IMR-90 (cell line): ENCODE results near the gene FGF12. TPM values are rescaled to one million over a fixed set of nuclear protein-coding genes. Genes with fewer than 3 reads are reported as not detected.

Source experiments
- ATAC-seq: fragments of 200-7000 bp; cut with Tn5 transposase; 2 replicates; pipeline ENCODE4 v1.9.1; 2020; ENCODE audit warnings: low read depth, mild to moderate bottlenecking, moderate library complexity
- BruUV-seq: library from RNA; stranded (reverse); fragments of 400-500 nt; replicated peaks from 2 replicates; lab custom pipeline; 2021; lab: Mats Ljungman, UMichigan
- CTCF ChIA-PET: fragments of 300-600 bp; formaldehyde crosslinking; extraction: SDS; loops from one replicate; lab custom pipeline; 2021; ENCODE audit warnings: antibody characterized with exemption; lab: Yijun Ruan, JAX
- POLR2A ChIA-PET: fragments of 300-600 bp; sonication (Branson Sonifier 250); formaldehyde crosslinking; loops from one replicate; lab custom pipeline; 2022; ENCODE audit warnings: antibody characterized with exemption; ENCODE audit not compliant: unreplicated experiment; lab: Charles Lee
- DNase-seq: peaks from one replicate; pipeline ENCODE4 v3.0.0; 2013
- H2AFZ ChIP-seq: replicated peaks from 2 replicates; pipeline ENCODE3; 2013; ENCODE audit warnings: low read length, mild to moderate bottlenecking; ENCODE audit not compliant: poor library complexity
- H2AK5ac ChIP-seq: 2 replicates; pipeline ENCODE4 v1.6.1; 2013; ENCODE audit warnings: low read depth, low read length, inconsistent platforms
- H2AK9ac ChIP-seq: replicated peaks from 2 replicates; pipeline ENCODE3; 2013; ENCODE audit warnings: mild to moderate bottlenecking, low read depth, low read length, moderate library complexity; ENCODE audit not compliant: poor library complexity
- H2BK120ac ChIP-seq: 2 replicates; pipeline ENCODE4 v1.6.1; 2013; ENCODE audit warnings: low read depth, low read length, inconsistent platforms
- H2BK15ac ChIP-seq: 3 replicates; pipeline ENCODE4 v1.6.1; 2013; ENCODE audit warnings: low read depth, low read length, inconsistent platforms
- H2BK20ac ChIP-seq: 2 replicates; pipeline ENCODE4 v1.6.1; 2013; ENCODE audit warnings: low read depth, mild to moderate bottlenecking, inconsistent platforms, low read length, moderate library complexity
- H2BK5ac ChIP-seq: 2 replicates; pipeline ENCODE4 v1.6.1; 2013; ENCODE audit warnings: mild to moderate bottlenecking, low read depth, low read length, inconsistent platforms; ENCODE audit not compliant: poor library complexity, severe bottlenecking
- H3K14ac ChIP-seq: replicated peaks from 2 replicates; pipeline ENCODE4 v1.6.1; 2013; ENCODE audit warnings: low read depth, low read length, inconsistent platforms
- H3K18ac ChIP-seq: 2 replicates; pipeline ENCODE4 v1.6.1; 2013; ENCODE audit warnings: low read depth, low read length, control low read depth
- H3K23ac ChIP-seq: 2 replicates; pipeline ENCODE4 v1.6.1; 2013; ENCODE audit warnings: low read depth, low read length, inconsistent platforms
- H3K27ac ChIP-seq: 2 replicates; pipeline ENCODE4 v1.5.1; 2013; ENCODE audit warnings: mild to moderate bottlenecking, control low read depth, low read length; ENCODE audit not compliant: insufficient read depth
- H3K27me3 ChIP-seq: 2 replicates; pipeline ENCODE4 v1.6.1; 2013; ENCODE audit warnings: low read length; ENCODE audit not compliant: control insufficient read depth, insufficient read depth
- H3K36me3 ChIP-seq: 2 replicates; pipeline ENCODE4 v1.6.1; 2013; ENCODE audit warnings: low read length, mixed read lengths; ENCODE audit not compliant: control insufficient read depth, insufficient read depth
- H3K4ac ChIP-seq: 2 replicates; pipeline ENCODE4 v1.6.1; 2013; ENCODE audit warnings: low read depth, low read length, inconsistent platforms
- H3K4me1 ChIP-seq: 2 replicates; pipeline ENCODE4 v1.6.1; 2013; ENCODE audit warnings: low read length, mixed read lengths; ENCODE audit not compliant: control insufficient read depth, insufficient read depth
- H3K4me2 ChIP-seq: 2 replicates; pipeline ENCODE4 v1.6.1; 2013; ENCODE audit warnings: low read depth, mild to moderate bottlenecking, control low read depth, low read length, moderate library complexity
- H3K4me3 ChIP-seq: 2 replicates; pipeline ENCODE4 v1.5.1; 2013; ENCODE audit warnings: low read depth, mild to moderate bottlenecking, control low read depth, low read length, moderate library complexity; ENCODE audit not compliant: insufficient read depth
- H3K56ac ChIP-seq: 2 replicates; pipeline ENCODE4 v1.6.1; 2013; ENCODE audit warnings: low read length, inconsistent platforms; ENCODE audit not compliant: insufficient read depth; ENCODE audit errors: extremely low read depth
- H3K79me1 ChIP-seq, 2 experiments: 2 replicates each; pipeline ENCODE4 v1.6.1; 2013; ENCODE audit warnings: low read length in 2 of 2, inconsistent platforms in 1 of 2, low read depth in 1 of 2
- H3K9ac ChIP-seq: 2 replicates; pipeline ENCODE4 v1.6.1; 2013; ENCODE audit warnings: low read depth, low read length, control low read depth
- H3K9me1 ChIP-seq: 2 replicates; pipeline ENCODE4 v1.6.1; 2013; ENCODE audit warnings: low read length, inconsistent platforms; ENCODE audit not compliant: insufficient read depth
- H3K9me3 ChIP-seq: 2 replicates; pipeline ENCODE4 v1.6.1; 2013; ENCODE audit warnings: low read length; ENCODE audit not compliant: control insufficient read depth, insufficient read depth
- H4K20me1 ChIP-seq: 2 replicates; pipeline ENCODE4 v1.6.1; 2013; ENCODE audit warnings: low read length, inconsistent platforms; ENCODE audit not compliant: insufficient read depth
- H4K5ac ChIP-seq: 2 replicates; pipeline ENCODE4 v1.6.1; 2013; ENCODE audit warnings: mild to moderate bottlenecking, low read depth, low read length, control low read depth
- H4K8ac ChIP-seq, 2 experiments: 2 replicates each; pipeline ENCODE4 v1.6.1; 2013; ENCODE audit warnings: low read depth in 2 of 2, low read length in 2 of 2, control low read depth in 1 of 2, inconsistent platforms in 1 of 2
- H4K91ac ChIP-seq: 2 replicates; pipeline ENCODE4 v1.6.1; 2013; ENCODE audit warnings: low read depth, low read length, inconsistent platforms; ENCODE audit not compliant: insufficient read depth
- BHLHE40 ChIP-seq: fragments of 150-350 bp; IDR thresholded peaks from 2 replicates; pipeline ENCODE4 v1.6.1; 2016; ENCODE audit warnings: mild to moderate bottlenecking, low read depth, low read length
- CEBPB ChIP-seq: IDR thresholded peaks from 2 replicates; pipeline ENCODE4 v1.6.1; 2012; ENCODE audit warnings: low read depth, low read length, improper control_type of control experiment
- CHD1 ChIP-seq: IDR thresholded peaks from 2 replicates; pipeline ENCODE4 v1.6.1; 2012; ENCODE audit warnings: low read depth, low read length, improper control_type of control experiment
- CTCF ChIP-seq: conservative IDR thresholded peaks from 2 replicates; pipeline ENCODE4 v1.5.1; 2012; ENCODE audit warnings: mild to moderate bottlenecking, low read depth, low read length, improper control_type of control experiment
- ELK1 ChIP-seq: fragments of 150-350 bp; IDR thresholded peaks from 2 replicates; pipeline ENCODE4 v1.6.1; 2016; ENCODE audit warnings: low read depth, mild to moderate bottlenecking, low read length, moderate library complexity, borderline replicate concordance
- FOS ChIP-seq: fragments of 150-350 bp; IDR thresholded peaks from 2 replicates; pipeline ENCODE4 v1.6.1; 2016; ENCODE audit warnings: low read depth, low read length
- MAFK ChIP-seq: IDR thresholded peaks from 2 replicates; pipeline ENCODE4 v1.6.1; 2012; ENCODE audit warnings: low read depth, low read length, improper control_type of control experiment
- MAZ ChIP-seq: IDR thresholded peaks from 2 replicates; pipeline ENCODE4 v1.6.1; 2012; ENCODE audit warnings: low read depth, mild to moderate bottlenecking, low read length, improper control_type of control experiment, moderate library complexity, borderline replicate concordance
- MXI1 ChIP-seq: IDR thresholded peaks from 2 replicates; pipeline ENCODE4 v1.6.1; 2012; ENCODE audit warnings: low read depth, mild to moderate bottlenecking, low read length, moderate library complexity, borderline replicate concordance
- NFE2L2 ChIP-seq: fragments of 150-350 bp; IDR thresholded peaks from 2 replicates; pipeline ENCODE4 v1.6.1; 2016; ENCODE audit warnings: low read depth, mild to moderate bottlenecking, low read length
- POLR2A ChIP-seq: IDR thresholded peaks from 2 replicates; pipeline ENCODE4 v1.6.1; 2012; ENCODE audit warnings: mild to moderate bottlenecking, low read depth, low read length
- RAD21 ChIP-seq: IDR thresholded peaks from 2 replicates; pipeline ENCODE4 v1.6.1; 2012; ENCODE audit warnings: low read length, improper control_type of control experiment
- RCOR1 ChIP-seq: IDR thresholded peaks from 2 replicates; pipeline ENCODE4 v1.6.1; 2012; ENCODE audit warnings: mild to moderate bottlenecking, low read length, improper control_type of control experiment; ENCODE audit not compliant: insufficient replicate concordance
- RFX5 ChIP-seq: IDR thresholded peaks from 2 replicates; pipeline ENCODE4 v1.8.0; 2012; ENCODE audit warnings: low read depth, mild to moderate bottlenecking, low read length, moderate library complexity
- SMC3 ChIP-seq: fragments of 150-350 bp; IDR thresholded peaks from 2 replicates; pipeline ENCODE4 v1.6.1; 2016; ENCODE audit warnings: low read depth, mild to moderate bottlenecking, antibody characterized with exemption, low read length, moderate library complexity
- USF2 ChIP-seq: fragments of 150-350 bp; IDR thresholded peaks from 2 replicates; pipeline ENCODE4 v1.6.1; 2017; ENCODE audit warnings: mild to moderate bottlenecking, antibody characterized with exemption, low read length, low read depth
- WGBS, 2 experiments: methylation state at CpG; one replicate each; pipeline versions ENCODE4 v1.1.5 to v1.1.7; 2013; ENCODE audit warnings: missing lambda C conversion rate in 2 of 2; ENCODE audit not compliant: insufficient read length in 1 of 2; ENCODE audit errors: extremely low coverage in 2 of 2; 5-methylcytosine and 5-hydroxymethylcytosine counted together
- dilution Hi-C: fragments of 300-500 bp; cut with HindIII; formaldehyde crosslinking; loops from one replicate; pipeline ENCODE4 v1.14.3; 2018; ENCODE audit warnings: low sequenced_read_pairs; ENCODE audit not compliant: unreplicated experiment
- in situ Hi-C: fragments of 300-500 bp; cut with MboI; formaldehyde crosslinking; loops from 3 replicates; pipeline ENCODE4 v1.14.3; 2019; ENCODE audit warnings: low sequenced_read_pairs, inconsistent platforms, mixed read lengths
- intact Hi-C: fragments of 100-400 bp; cut with micrococcal nuclease; formaldehyde crosslinking; loops from 2 replicates; pipeline ENCODE4 v1.10.0; 2022
- polyA plus RNA-seq, 3 experiments: library from polyadenylated mRNA; depleted of rRNA; stranded (reverse); fragments of >200 nt; gene quantifications; 2 replicates each; pipeline ENCODE4 v1.2.3, GENCODE V29; 2012; ENCODE audit warnings: low replicate concordance in 1 of 3
- total RNA-seq: library from RNA; depleted of rRNA; stranded (reverse); fragments of >200 nt; gene quantifications from 2 replicates; pipeline ENCODE4 v1.2.3, GENCODE V29; 2012

Gene FGF12
- total and polyA plus RNA-seq, 2 of the 4 experiments (the other 2 are of a cell fraction): not detected

GRCh38 chr3:192212335-192212734 is 515.0 kb downstream of the FGF12 start:
- in situ Hi-C loops (no loop called here), dilution Hi-C loops (no loop called here), intact Hi-C loops (no loop called here)
- Histone ChIP-seq H3K9ac (no peak overlapping the region), H2AFZ (no peak overlapping the region), H3K4me2 (no peak overlapping the region), H3K56ac (no peak overlapping the region), H3K4me1 (no peaks in the 10 kb centered on the region), H3K9me1 (no peaks in the 10 kb centered on the region), H3K4ac (no peak overlapping the region), H4K20me1 (no peaks in the 10 kb centered on the region), H2BK120ac (no peak overlapping the region), H3K79me1 (no peaks in the 10 kb centered on the region), H3K27ac (no peak overlapping the region), H3K14ac (no peak overlapping the region), H4K8ac (no peak overlapping the region), H2BK15ac (no peak overlapping the region), H3K27me3 (no peaks in the 10 kb centered on the region), H4K5ac (no peak overlapping the region), H3K4me3 (no peak overlapping the region), H3K18ac (no peak overlapping the region), H2BK20ac (no peak overlapping the region), H2BK5ac (no peak overlapping the region), H3K9me3 (peaks cover 9% of the 10 kb centered on the region), H3K36me3 (no peaks in the 10 kb centered on the region), H2AK9ac (no peak overlapping the region), H4K91ac (no peak overlapping the region), H2AK5ac (no peak overlapping the region), H3K23ac (no peak overlapping the region)
- 100% methylated on average over 1 of the region's 2 CpGs; no CpG with 5 or more reads in 1 of the 2 experiments for WGBS, 2 experiments
- ChIA-PET POLR2A (no interaction called here), CTCF (no interaction called here)
- no peak for TF ChIP-seq CHD1
- no peak for TF ChIP-seq POLR2A
- no peak for TF ChIP-seq CEBPB
- no peak for TF ChIP-seq FOS
- TF ChIP-seq CTCF: no peak
- TF ChIP-seq RFX5: no peak
- TF ChIP-seq NFE2L2: no peak
- no peak for TF ChIP-seq MXI1
- TF ChIP-seq USF2: no peak
- no peak for TF ChIP-seq ELK1
- no peak for TF ChIP-seq BHLHE40
- no peak for TF ChIP-seq SMC3
- TF ChIP-seq MAFK: no peak
- TF ChIP-seq RAD21: no peak
- no peak for TF ChIP-seq MAZ
- TF ChIP-seq RCOR1: no peak
- DNase-seq (no peak), ATAC-seq (no peak)
- no TSS peak for BruUV-seq
